Measurements from ENCODE around the gene COL25A1.

The COL25A1 gene

GRCh38 chr4:108919226-108919893 lies 383.1 kb downstream of the COL25A1 start:
- Histone ChIP-seq H3K36me3 (no peaks in the 10 kb centered on the region), H3K4me3 (no peak overlapping the region), H3K27me3 (no peaks in the 10 kb centered on the region), H3K9me3 (no peaks in the 10 kb centered on the region), H3K9ac (no peak overlapping the region), H3K4me2 (no peak overlapping the region), H4K20me1 (no peaks in the 10 kb centered on the region), H3K27ac (no peak overlapping the region), H3K4me1 (no peaks in the 10 kb centered on the region; the same call in 1 of the 2 replicates)
- TF ChIP-seq Cebpa-rat (IDR thresholded peaks at IDR 0.05) = no peak

- H3K4me3 ChIP-seq = no peak overlapping the region
- H3K9me3 ChIP-seq = no peaks in the 10 kb centered on the region
- no peaks in the 10 kb centered on the region; the same call in 1 of the 2 replicates for H3K4me1 ChIP-seq
- H3K9ac ChIP-seq = no peak overlapping the region
- no peaks in the 10 kb centered on the region for H3K27me3 ChIP-seq
- no peak overlapping the region for H3K4me2 ChIP-seq
- no peak overlapping the region for H3K27ac ChIP-seq
- H4K20me1 ChIP-seq = no peaks in the 10 kb centered on the region
- no peaks in the 10 kb centered on the region for H3K36me3 ChIP-seq
- no peak for TF ChIP-seq Cebpa-rat (IDR thresholded peaks at IDR 0.05)
These were observed 385.2 kb downstream of the COL25A1 start for GRCh38 chr4:108917255-108917654.

GRCh38 chr4:108916638-108917037 lies 385.8 kb downstream of the COL25A1 start:
- no peaks in the 10 kb centered on the region for H4K20me1 ChIP-seq
- TF ChIP-seq Cebpa-rat (IDR thresholded peaks at IDR 0.05) = no peak
- no peaks in the 10 kb centered on the region; the same call in 1 of the 2 replicates for H3K4me1 ChIP-seq
- no peak overlapping the region for H3K27ac ChIP-seq
- no peak overlapping the region for H3K9ac ChIP-seq
- H3K36me3 ChIP-seq = no peaks in the 10 kb centered on the region
- no peaks in the 10 kb centered on the region for H3K9me3 ChIP-seq
- H3K27me3 ChIP-seq = no peaks in the 10 kb centered on the region
- no peak overlapping the region for H3K4me2 ChIP-seq
- no peak overlapping the region for H3K4me3 ChIP-seq

GRCh38 chr4:108906866-108907367 lies 395.5 kb downstream of the COL25A1 start:
- no peaks in the 10 kb centered on the region for H3K36me3 ChIP-seq
- no peak overlapping the region for H3K27ac ChIP-seq
- peaks cover 4% of the 10 kb centered on the region; the same call in 1 of the 2 replicates for H3K4me1 ChIP-seq
- no peaks in the 10 kb centered on the region for H3K9me3 ChIP-seq
- H3K4me3 ChIP-seq = no peak overlapping the region
- no peaks in the 10 kb centered on the region for H4K20me1 ChIP-seq
- H3K4me2 ChIP-seq = no peak overlapping the region
- TF ChIP-seq Cebpa-rat (IDR thresholded peaks at IDR 0.05) = no peak
- no peak overlapping the region for H3K9ac ChIP-seq
- no peaks in the 10 kb centered on the region for H3K27me3 ChIP-seq

GRCh38 chr4:108906006-108906405 lies 396.5 kb downstream of the COL25A1 start:
- Histone ChIP-seq H4K20me1 (no peaks in the 10 kb centered on the region), H3K4me3 (no peak overlapping the region), H3K36me3 (no peaks in the 10 kb centered on the region), H3K27ac (no peak overlapping the region), H3K9me3 (no peaks in the 10 kb centered on the region), H3K9ac (no peak overlapping the region), H3K4me1 (peaks cover 4% of the 10 kb centered on the region; the same call in 1 of the 2 replicates), H3K27me3 (no peaks in the 10 kb centered on the region), H3K4me2 (no peak overlapping the region)
- TF ChIP-seq Cebpa-rat (IDR thresholded peaks at IDR 0.05) = no peak

- TF ChIP-seq Cebpa-rat (IDR thresholded peaks at IDR 0.05) = no peak
- no peaks in the 10 kb centered on the region for H3K9me3 ChIP-seq
- no peak overlapping the region for H3K9ac ChIP-seq
- no peaks in the 10 kb centered on the region for H3K27me3 ChIP-seq
- H3K4me2 ChIP-seq = no peak overlapping the region
- no peaks in the 10 kb centered on the region for H4K20me1 ChIP-seq
- H3K4me1 ChIP-seq = peaks cover 4% of the 10 kb centered on the region; the same call in 1 of the 2 replicates
- H3K36me3 ChIP-seq = no peaks in the 10 kb centered on the region
- H3K27ac ChIP-seq = no peak overlapping the region
- H3K4me3 ChIP-seq = no peak overlapping the region
These were observed 398.8 kb downstream of the COL25A1 start for GRCh38 chr4:108903464-108904221.

GRCh38 chr4:108902769-108903168 lies 399.7 kb downstream of the COL25A1 start:
- H3K4me1 ChIP-seq = peaks cover 4% of the 10 kb centered on the region; the same call in 1 of the 2 replicates
- no peaks in the 10 kb centered on the region for H3K9me3 ChIP-seq
- no peak overlapping the region for H3K9ac ChIP-seq
- no peaks in the 10 kb centered on the region for H4K20me1 ChIP-seq
- TF ChIP-seq Cebpa-rat (IDR thresholded peaks at IDR 0.05) = no peak
- H3K27ac ChIP-seq = no peak overlapping the region
- no peak overlapping the region for H3K4me2 ChIP-seq
- no peak overlapping the region for H3K4me3 ChIP-seq
- no peaks in the 10 kb centered on the region for H3K36me3 ChIP-seq
- H3K27me3 ChIP-seq = no peaks in the 10 kb centered on the region

- Histone ChIP-seq H3K27ac (no peak overlapping the region), H3K27me3 (no peaks in the 10 kb centered on the region), H3K4me2 (no peak overlapping the region)
These were observed 401.2 kb downstream of the COL25A1 start for GRCh38 chr4:108901291-108901690.

GRCh38 chr4:108900018-108900580 lies 402.4 kb downstream of the COL25A1 start:
- Histone ChIP-seq H3K4me1 (peaks cover 4% of the 10 kb centered on the region; the same call in 1 of the 2 replicates), H4K20me1 (no peaks in the 10 kb centered on the region), H3K27me3 (no peaks in the 10 kb centered on the region), H3K4me3 (no peak overlapping the region), H3K4me2 (no peak overlapping the region), H3K9ac (no peak overlapping the region), H3K36me3 (no peaks in the 10 kb centered on the region), H3K27ac (no peak overlapping the region), H3K9me3 (no peaks in the 10 kb centered on the region)
- TF ChIP-seq Cebpa-rat (IDR thresholded peaks at IDR 0.05) = no peak

More at GRCh38 chr4:108901291-108901690, 401.2 kb downstream of the COL25A1 start:
- peaks cover 4% of the 10 kb centered on the region; the same call in 1 of the 2 replicates for H3K4me1 ChIP-seq
- no peak overlapping the region for H3K9ac ChIP-seq
- H3K9me3 ChIP-seq = no peaks in the 10 kb centered on the region
- no peaks in the 10 kb centered on the region for H4K20me1 ChIP-seq
- no peak overlapping the region for H3K4me3 ChIP-seq
- H3K36me3 ChIP-seq = no peaks in the 10 kb centered on the region
- no peak for TF ChIP-seq Cebpa-rat (IDR thresholded peaks at IDR 0.05)

GRCh38 chr4:108893468-108893867 lies 409.0 kb downstream of the COL25A1 start:
- Histone ChIP-seq H3K27me3 (no peaks in the 10 kb centered on the region; the same call in 1 of the 2 replicates), H3K9ac (no peak overlapping the region), H3K36me3 (no peaks in the 10 kb centered on the region), H3K27ac (no peak overlapping the region), H3K4me1 (no peaks in the 10 kb centered on the region), H3K9me3 (no peaks in the 10 kb centered on the region), H3K4me2 (no peak overlapping the region), H4K20me1 (no peaks in the 10 kb centered on the region), H3K4me3 (no peak overlapping the region)
- TF ChIP-seq Cebpa-rat (IDR thresholded peaks at IDR 0.05) = no peak

Data from BLaER1 (cell line).